Left cardiac atrium (tissue), 4 donors: ENCODE measurements around the gene TIMM13. TPM values are rescaled to one million over a fixed set of nuclear protein-coding genes. Genes with fewer than 3 reads are reported as not detected.

Experiments used
- ATAC-seq, 2 donors: fragments of 200-7000 bp; cut with Tn5 transposase; one replicate each; pipeline ENCODE4 v1.9.1; 2020; ENCODE audit warnings: mild to moderate bottlenecking in 2 of 2, moderate library complexity in 2 of 2
- DNase-seq: peaks from one replicate; pipeline ENCODE4 v3.0.0-alpha.2; 2020
- intact Hi-C, 2 donors: fragments of 100-400 bp; cut with DNase I; formaldehyde crosslinking; loops; one replicate each; pipeline versions ENCODE4 v1.14.1 to v1.15.1; 2022 to 2023
- total RNA-seq, 2 donors: library from RNA; stranded (reverse); fragmentation: NEBNext Ultra II Directional; extraction: Animal tissue kit (Norgen Biotek cat#: 25700); gene quantifications; one replicate each; pipeline ENCODE4 v1.2.1, GENCODE V29; 2021
- donor health status: DM: no; HTN: yes; CAD: no.
- donor health status: DM: no; HTN: yes; CAD: no; lungs with severe emphysema.
- donor health status: DM: yes; HTN: yes; CAD: no.
- donor health status: Dilated cardiomyopathy.

Gene TIMM13
- total RNA-seq, 2 donors from 2014 or later, result 76.8 to 78.7 TPM

DNA sequence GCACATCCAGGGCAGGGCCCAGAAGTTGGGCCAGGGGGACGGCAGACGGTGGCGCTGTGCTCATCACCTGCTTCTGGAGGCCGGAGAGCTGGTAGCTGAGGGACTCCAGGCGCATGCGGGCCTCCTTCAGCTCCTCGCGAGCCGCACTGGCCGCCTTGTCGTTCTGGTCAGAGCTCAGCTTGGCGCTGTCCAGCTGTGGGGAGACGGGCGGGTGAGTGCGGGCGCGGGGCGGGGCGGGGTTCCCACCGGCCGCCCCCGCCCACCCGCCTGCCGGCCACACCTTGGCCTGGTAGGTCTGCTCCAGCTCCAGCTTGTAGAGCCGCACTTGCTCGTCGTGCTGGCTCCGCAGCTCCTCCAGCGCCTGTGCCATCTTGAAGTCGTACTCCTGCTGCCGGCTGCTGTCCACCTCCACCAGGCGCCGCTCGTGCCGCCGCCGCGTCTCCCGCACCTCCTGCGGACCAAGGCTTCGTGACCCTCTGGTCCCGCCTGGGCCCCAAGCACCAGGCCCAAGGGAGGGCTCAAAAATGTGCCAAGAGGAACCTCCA, 7.4 kb upstream of the TIMM13 start:
- intact Hi-C loops, result no loop called here
- DNase-seq, result no peak
- no peak for ATAC-seq

DNA sequence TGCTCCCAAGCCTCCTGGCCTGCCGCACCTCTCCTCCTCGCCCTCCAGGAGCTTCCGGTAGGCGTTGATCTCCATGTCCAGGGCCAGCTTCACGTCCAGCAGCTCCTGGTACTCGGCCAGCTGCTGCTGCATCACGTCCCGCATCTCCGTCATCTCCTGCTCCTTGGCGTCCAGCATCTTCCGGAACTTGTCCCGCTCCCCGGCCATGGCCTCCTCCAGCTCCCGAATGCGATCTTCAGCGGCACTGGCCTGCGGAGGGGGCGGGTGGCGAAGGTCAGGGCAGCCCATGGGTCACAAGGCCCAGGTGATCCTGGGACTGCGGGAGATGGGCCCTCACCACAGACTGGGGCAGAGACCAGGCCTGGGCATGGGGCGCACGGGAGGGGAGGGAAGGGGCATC, 6.9 kb upstream of the TIMM13 start:
- intact Hi-C loops, result no loop called here
- no peak for ATAC-seq
- no peak for DNase-seq

DNA sequence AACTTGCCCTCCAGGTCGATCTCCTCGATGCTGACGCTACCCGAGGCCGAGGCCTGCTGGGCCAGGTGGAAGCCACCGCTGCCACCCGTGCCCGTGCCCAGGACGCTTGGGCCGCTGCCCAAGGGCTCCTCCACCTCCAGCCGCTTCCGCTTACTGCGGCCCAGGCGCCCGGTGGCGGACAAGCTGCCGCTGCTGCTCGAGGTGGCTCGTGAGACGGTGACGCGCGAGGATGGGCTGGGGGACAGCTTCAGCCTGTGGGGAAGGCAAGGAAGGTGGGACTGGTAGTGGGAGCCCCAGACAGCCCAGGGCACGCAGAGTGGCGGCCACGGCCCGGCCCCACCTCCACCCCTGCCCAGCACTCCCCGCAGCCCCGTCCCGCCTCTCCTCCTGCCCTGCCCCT, 6.5 kb upstream of the TIMM13 start:
- ATAC-seq (no peak), DNase-seq (no peak)
- intact Hi-C loops, result no loop called here

DNA sequence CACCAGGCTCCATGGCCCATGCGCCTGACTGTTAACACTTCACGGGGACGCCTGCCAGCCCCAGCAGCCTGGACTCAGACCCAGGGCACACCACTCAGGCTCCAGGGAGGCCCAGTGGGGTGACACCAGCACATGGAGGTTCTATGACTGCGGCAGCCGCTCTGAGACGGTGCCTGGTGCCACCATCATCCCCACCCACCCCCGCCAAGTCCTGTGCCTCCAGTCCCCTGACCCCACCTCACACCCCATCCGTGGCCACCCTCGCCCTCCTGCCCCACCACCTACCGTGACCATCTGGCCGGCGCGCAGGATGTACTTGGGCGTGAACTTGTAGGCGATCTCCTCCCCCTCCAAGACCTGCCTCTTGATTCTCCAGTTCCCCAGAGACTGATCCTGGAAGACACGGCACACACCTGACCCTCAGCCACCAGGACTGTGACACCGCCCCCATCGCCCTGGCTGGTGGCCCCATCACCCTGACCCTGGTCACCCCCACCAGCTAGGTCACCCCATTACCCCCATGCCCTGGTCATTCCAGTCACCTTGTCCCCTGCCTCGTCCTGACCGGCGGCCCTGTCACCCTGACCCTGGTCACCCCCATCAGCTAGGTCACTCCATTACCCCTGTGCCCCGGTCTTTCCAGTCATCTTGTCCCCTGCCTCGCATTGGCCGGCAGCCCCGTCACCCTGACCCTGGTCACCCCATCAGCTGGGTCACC, 4.9 kb upstream of the TIMM13 start:
- no peak for DNase-seq
- intact Hi-C loops, result no loop called here
- ATAC-seq, result no peak

DNA sequence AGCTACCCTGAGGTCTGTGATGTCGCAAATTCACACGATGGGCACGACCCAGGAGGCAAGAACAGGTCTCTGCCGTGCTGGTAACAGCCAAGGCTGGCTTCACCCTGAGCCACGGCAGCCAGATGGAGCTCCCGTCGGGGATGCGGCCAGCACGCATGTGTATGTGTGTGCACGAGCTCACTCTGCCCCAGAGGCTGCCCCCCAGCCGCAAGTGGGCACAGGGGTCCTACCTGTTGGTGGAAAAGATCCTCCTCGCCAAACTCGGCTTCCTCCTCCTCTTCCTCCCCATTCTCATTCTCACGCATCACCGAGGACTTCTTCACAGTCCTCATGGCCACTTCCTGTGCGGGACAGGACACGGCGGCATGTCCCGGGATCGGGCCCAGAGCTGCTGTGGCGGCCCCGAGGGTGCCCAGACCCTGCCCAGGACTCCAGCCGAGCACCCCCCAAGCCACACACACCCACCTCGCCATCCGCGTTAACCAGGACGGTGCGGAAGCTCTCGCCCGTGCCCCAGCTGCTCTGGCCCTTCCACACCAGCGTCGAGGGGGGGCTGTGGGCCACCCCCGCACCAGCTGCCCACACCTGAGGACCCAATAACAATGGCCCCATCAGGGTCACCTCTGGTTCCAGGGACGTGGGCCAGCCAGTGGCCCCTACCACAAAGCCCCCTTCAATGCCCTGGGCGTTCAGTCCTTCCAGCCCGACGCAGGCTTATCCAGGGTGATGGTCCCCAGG, 4.1 kb upstream of the TIMM13 start:
- no peak for DNase-seq
- intact Hi-C loops, result no loop called here
- ATAC-seq, result no peak

DNA sequence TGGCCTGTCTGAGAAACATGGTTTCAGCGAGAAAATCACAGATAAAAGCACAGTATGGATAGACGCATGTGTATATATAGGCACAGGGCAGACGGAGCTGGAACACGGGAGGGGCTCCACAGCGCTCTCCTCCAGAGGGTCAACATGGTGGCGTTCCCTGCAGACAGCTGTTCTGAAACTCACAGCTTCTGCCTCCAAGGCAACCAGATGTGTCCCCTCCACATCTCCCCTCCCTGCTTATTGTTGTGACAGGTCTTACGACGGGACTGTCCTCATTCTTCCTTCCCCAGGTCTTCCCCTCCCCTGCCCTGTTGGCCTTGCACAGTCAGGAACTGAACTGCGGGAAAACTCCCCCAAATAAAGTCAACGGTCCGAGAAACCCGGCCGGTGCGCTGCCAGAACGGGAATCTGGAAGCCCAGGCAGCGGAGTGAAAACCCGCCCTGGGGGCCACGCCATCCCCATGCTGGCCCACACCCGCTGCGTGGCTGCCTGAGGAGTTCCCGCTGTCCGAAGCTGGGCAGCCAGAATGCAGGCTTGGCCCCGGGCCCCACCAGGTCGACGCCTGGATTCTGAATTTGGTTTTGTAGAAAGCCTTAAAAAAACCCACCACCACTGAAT, 2.6 kb upstream of the TIMM13 start:
- intact Hi-C loops, result no loop called here
- DNase-seq (no peak), ATAC-seq (no peak)

DNA sequence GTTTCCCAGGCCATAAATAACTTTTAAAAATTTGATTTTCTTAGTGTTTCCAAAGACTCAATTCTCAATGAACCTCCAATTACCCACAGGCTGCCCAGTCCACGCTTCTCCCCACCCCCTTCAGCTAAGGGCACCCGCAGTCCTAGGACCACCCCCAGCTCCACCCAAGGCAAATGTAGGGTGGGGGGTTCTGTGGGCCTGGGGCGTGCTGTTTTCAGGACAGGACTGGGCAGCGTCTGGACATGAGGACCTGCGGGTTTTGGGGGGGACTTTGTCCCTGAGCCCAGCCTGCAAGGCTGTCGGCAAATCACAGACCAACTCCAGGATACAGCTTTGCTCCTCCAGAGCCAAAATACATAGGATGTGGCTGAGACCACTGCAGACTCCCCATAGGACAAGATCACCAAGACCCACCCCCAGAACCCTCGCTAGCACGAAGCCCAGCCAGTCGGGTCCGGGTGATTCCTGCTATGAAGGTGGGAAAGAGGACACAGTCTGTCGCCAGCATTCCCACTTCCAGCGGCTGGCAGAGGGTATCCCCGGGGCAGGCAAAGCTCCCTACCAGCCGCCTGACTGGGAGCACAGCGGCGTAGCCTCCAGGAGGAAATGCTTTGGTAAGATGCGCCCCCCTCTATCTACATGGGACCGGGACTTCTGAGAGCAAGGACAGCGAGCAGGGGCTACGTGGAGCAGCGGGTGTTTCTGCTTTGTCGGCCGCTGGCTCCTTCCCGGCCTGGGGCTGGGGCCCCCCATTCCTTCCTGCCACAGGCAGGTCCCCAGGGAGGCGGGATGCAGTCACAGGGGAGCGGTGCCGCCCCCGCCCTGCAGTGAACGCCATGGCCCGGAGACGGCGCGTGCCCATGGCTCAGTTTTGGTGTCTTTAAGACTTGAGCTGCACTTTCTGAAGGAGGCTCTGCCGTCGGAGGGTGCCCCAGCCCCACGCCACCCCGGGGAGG, 1.6 kb upstream of the TIMM13 start:
- ATAC-seq, result no peak
- DNase-seq, result no peak

DNA sequence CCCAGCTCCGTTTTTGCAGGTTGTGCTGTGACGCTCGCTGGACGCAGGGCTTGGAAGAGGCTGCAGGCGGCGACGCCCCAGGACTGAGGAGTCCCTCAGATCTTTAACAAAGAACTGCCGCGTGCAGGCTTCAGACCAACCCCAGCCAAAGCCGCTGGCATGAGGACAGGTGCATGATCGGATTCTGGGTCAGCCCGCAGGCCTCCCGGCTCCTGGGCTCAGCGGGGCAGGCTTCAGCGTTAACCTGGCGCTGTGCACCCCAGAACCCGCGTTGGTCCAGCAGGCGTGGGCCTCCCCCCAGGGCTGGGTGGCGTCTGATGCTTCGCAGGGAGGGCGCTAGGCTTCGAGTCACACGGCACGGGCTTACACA, 920 bp upstream of the TIMM13 start:
- intact Hi-C loops, result no loop called here
- DNase-seq (no peak), ATAC-seq (peak in 1 of 2 donors; percentile 2)

More for the DNA sequence above, 1.6 kb upstream of the TIMM13 start:
- intact Hi-C loops, result no loop called here

DNA sequence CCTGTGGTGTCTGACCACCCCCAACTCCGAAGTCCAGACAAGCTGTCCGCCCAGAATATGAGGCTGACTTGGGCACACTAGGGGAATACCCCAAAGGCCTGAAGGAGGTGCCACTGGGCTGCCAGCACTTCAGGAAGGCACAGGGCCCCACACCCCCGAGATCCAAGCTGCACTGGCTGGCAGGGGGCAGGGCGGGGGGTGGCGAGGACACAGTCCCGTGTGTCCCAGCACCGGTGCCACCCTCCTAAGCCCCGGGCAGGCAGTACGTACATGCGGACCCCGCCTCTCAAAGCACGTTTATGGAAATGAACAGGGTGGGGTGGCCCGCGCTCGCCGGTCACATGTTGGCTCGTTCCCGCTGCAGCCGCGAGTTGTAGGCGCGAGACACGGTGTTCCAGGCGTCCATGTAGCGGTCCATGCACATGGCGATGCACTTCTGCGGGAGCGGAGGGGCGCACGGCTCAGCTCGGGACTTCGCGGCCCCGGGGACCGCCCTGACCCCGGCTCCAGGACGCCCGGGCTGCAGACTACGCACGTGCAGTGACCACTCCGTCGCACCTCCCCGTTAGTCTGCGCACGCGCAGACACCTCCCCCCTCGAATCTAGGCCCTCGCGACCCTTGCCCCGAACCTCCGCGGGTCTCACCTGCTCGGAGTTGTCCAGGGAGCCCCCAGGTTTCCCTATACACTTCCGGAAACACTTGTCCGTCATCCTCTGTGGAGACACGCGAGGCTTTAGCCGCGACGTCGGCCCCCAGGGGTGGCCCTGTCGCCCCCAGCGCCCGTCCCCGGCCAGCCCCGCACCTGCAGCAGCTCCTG, 566 bp downstream of the TIMM13 start:
- intact Hi-C loops, result no loop called here
- peak; percentile 61 for DNase-seq
- peak; percentile 21 to 28 for ATAC-seq

DNA sequence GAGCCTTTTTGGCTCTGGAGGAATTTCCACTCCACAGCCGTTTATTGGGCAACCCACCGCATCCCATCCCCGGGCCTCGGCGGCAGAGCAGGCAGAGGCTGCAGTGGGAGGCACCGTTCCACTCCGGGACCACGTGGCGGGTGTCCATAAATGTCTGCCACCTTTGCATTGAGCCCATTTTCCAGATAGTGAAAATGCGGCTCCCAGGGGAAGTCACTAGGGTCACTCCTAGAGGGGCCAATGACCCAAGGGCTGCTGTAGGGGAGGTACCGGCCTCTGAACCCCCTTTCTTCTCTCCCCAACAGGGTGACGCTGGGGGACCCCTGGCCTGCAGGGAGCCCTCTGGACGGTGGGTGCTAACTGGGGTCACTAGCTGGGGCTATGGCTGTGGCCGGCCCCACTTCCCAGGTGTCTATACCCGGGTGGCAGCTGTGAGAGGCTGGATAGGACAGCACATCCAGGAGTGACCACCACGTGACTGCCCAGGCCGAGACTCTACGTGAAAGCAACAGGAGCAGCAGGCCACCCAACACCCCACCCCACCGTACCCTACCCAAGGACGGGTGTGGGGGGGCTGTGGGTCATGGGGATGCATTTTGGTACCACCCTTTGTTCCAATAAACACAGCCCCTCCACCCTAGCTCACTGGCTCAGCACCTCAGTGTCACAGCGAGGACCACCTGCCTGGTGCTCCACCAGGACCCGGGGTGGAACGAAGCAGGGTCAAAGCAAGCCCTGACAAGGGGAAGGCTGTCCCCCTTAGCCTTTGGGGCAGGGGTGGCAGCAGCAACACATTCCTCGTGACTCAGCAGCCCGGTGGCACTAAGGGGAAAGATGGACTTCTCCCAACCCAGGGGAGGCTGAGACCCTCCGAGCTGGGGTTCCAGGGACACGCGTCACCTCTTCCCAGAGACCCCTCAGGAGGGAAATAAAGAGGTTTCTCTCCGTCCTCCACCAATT, 1.5 kb downstream of the TIMM13 start:
- intact Hi-C loops, result no loop called here
- ATAC-seq (no peak), DNase-seq (no peak)

DNA sequence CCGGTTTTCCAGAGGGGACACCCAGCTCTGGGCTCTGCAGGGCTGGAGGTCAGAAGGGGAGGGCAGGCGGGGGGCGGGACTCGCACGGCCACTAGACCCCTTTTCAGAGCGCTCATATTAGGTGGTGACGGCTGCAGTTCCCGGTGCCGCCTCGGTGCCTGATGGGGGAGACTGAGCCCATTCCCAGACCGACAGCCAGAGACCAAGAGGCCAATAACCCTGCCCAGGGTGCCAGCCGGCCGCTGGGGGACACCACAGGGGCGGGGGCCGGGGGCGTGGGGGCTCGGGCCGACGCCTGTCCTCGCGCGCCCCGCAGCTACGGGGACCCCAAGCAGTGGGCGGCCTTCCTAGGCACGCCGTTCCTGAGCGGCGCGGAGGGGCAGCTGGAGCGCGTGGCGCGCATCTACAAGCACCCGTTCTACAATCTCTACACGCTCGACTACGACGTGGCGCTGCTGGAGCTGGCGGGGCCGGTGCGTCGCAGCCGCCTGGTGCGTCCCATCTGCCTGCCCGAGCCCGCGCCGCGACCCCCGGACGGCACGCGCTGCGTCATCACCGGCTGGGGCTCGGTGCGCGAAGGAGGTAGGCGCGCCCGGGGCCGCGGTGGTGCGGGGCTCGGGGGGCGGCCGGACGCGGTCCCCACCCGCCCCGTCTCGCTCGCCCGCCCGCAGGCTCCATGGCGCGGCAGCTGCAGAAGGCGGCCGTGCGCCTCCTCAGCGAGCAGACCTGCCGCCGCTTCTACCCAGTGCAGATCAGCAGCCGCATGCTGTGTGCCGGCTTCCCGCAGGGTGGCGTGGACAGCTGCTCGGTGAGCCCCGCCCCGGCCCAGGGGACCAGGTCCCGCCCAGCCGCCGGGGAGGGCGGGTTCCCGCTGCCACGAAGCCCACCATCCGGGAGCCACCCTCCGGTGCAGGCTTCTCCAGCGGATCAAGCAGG, 2.4 kb downstream of the TIMM13 start:
- DNase-seq, result peak; percentile 64
- peak; percentile 7 to 8 for ATAC-seq

DNA sequence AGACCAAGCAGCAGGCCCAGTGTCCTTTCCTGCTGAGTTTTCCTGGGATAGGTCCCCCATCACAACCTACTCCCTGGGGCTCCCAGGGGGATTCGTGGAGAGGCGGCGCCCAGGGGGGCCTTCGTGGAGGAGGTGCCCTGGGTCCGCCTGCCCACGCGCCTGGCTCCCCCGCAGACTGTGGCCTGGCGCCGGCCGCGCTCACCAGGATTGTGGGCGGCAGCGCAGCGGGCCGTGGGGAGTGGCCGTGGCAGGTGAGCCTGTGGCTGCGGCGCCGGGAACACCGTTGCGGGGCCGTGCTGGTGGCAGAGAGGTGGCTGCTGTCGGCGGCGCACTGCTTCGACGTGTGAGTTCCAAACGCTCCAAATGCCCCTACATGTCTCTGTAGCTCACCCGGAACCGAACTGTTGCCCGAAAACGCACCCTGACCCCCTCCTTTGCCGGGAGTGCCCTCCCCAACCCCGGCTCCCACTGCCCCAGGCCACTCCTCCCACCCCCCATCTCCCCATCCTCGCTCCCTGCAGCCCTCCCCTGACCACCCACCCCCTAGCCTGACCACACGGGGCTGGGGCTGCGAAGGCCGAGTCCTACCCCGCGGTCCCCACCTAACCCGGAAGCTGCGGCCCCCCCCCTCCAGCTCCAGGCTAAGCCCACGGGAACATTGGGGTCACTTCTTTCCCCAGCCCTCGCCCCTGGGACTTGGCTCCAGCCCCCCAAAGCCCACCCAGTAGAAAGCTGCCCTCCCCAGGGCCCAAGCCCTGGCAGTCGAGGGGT, 3.3 kb downstream of the TIMM13 start:
- DNase-seq (no peak), ATAC-seq (no peak)
- intact Hi-C loops, result no loop called here

More for the DNA sequence above, 2.4 kb downstream of the TIMM13 start:
- intact Hi-C loops, result no loop called here

DNA sequence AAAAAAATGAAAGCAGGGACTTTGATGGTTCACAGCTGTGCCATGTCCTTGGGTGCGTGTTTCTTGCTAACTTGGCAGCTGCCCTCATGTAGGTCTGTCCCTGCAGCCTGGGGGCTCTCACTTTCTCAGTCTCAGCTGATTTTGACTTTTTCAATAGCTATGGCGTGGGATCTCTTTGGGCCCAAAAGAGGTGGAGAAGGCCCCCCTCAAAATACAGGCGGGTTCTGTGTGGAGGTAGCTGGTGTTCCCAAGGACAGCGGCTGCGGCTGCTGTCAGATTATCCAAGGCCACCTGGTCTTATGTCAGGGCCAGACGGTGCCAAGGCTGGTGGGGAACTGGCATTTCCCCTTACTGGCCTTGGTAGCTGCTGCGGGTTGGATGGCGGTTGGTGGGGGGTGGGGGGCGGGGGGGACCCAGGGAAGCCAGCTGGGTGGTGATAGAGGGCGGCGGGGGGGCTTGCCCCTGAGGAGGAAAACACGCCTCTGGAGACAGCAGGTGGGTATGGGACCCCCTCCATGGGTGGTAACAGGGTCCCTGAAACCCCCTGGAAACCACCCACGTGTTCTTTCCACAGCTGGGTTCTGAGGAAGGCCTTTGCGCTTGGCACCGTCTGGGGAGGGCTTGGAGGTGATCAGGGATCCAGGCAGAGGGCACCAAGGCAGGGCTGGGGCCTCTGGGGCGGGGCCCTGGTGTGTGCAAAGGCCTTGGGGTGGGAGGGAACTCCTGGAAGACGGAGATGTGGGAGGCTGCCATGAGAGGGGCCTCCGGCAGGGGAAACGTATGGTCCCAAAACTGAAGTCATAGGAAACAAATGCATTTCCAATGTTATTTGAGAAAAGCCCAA, 4.1 kb downstream of the TIMM13 start:
- no peak for ATAC-seq
- intact Hi-C loops, result no loop called here
- DNase-seq, result no peak

DNA sequence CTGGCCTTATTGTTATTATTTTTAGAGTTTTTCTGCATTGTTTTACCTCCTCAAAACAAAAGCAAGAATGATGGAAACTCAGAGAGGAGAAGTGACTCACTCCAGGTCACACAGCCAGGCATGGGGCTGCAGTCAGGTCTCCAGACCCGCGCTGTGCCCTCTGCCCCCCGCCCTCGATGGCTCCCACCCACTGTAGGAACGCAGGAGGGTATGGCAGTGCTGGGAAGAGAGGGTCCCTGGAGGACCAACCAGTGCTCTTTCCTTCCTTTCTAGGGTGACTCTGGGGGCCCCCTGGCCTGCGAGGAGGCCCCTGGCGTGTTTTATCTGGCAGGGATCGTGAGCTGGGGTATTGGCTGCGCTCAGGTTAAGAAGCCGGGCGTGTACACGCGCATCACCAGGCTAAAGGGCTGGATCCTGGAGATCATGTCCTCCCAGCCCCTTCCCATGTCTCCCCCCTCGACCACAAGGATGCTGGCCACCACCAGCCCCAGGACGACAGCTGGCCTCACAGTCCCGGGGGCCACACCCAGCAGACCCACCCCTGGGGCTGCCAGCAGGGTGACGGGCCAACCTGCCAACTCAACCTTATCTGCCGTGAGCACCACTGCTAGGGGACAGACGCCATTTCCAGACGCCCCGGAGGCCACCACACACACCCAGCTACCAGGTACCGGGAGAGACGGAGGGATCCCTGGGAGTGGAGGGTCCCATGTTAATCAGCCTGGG, 5.6 kb downstream of the TIMM13 start:
- intact Hi-C loops, result no loop called here
- DNase-seq (no peak), ATAC-seq (no peak)
